ENCODE data around the gene FICD. TPM values are rescaled to one million over a fixed set of nuclear protein-coding genes. Genes with fewer than 3 reads are reported as not detected.

Gene FICD
- total RNA-seq (10 to 100 TPM in 1 of 2 donors, 1 to 10 TPM in 1; 4.8 to 17.1 TPM), polyA plus RNA-seq (1 to 10 TPM; 3.5 to 9.3 TPM)
- long read RNA-seq, donor 1 = 0 reads
- long read RNA-seq, donor 2, partial matches to known transcripts = 7 of 7 reads
- long read RNA-seq, donor 2, other reads (novel, unspliced or antisense) = 0 of 7 reads
- long read RNA-seq, donor 3, partial matches to known transcripts = 0 of 1 reads
- long read RNA-seq, donor 3, other reads (novel, unspliced or antisense) = 0 of 1 reads
- long read RNA-seq, donor 4 = 0 reads
- long read RNA-seq, donor 5 = 0 reads

- Histone ChIP-seq H3K27ac (ENCODE audit: low read depth in 1 of 2, low read length in 1 of 2) (peak within 1 kb of the TSS; percentile 58 to 82), H3K27me3 (ENCODE audit: control insufficient read depth in 3 of 3, insufficient read depth in 3 of 3, low read length in 2 of 3) (no peaks in the 10 kb centered on the region), H3K9me3 (ENCODE audit: control insufficient read depth in 4 of 4, insufficient read depth in 3 of 4, low read length in 3 of 4) (no peaks in the 10 kb centered on the region), H3K36me3 (ENCODE audit: control insufficient read depth in 4 of 4, insufficient read depth in 4 of 4, low read length in 4 of 4) (peaks cover 0 to 26% (median 6%) of the 10 kb centered on the region in 4 donors), H3K4me1 (ENCODE audit: control insufficient read depth in 5 of 5, insufficient read depth in 5 of 5, low read length in 5 of 5) (peaks cover 0 to 6% (median 3%) of the 10 kb centered on the region in 5 donors), H3K9ac (ENCODE audit: insufficient read depth in 1 of 2, low read length in 2 of 2) (peak within 1 kb of the TSS in 1 of 2 donors; percentile 28), H3K4me3 (peak within 1 kb of the TSS; percentile 89)
- WGBS, 2 donors = 0 to 1% methylated on average over 61 to 67 of the region's 67 CpGs
- ATAC-seq (ENCODE audit: insufficient read depth, low FRiP score) (peak; percentile 96), DNase-seq (peak; percentile 99)
- TF ChIP-seq CTCF (IDR thresholded peaks at IDR 0.05; ENCODE audit: control extremely low read depth, extremely low read depth) = no peak
These were observed at the start of gene FICD for GRCh38 chr12:108514973-108515814. TSS of gene FICD (plus strand) at chr12:108515277. CDS start at chr12:108516973, 1,696 bp downstream.

- peaks cover 0 to 3% (median 0%) of the 10 kb centered on the region in 3 donors for H3K27me3 ChIP-seq (ENCODE audit: control insufficient read depth in 3 of 3, insufficient read depth in 3 of 3, low read length in 2 of 3)
- DNase-seq (no peak), ATAC-seq (ENCODE audit: insufficient read depth, low FRiP score) (no peak)
- H3K9me3 ChIP-seq (ENCODE audit: control insufficient read depth in 4 of 4, insufficient read depth in 3 of 4, low read length in 3 of 4) = peaks cover 0 to 2% (median 0%) of the 10 kb centered on the region in 4 donors
- H3K9ac ChIP-seq (ENCODE audit: insufficient read depth in 1 of 2, low read length in 2 of 2) = no peak overlapping the region
- no peak overlapping the region for H3K27ac ChIP-seq (ENCODE audit: low read depth in 1 of 2, low read length in 1 of 2)
- TF ChIP-seq CTCF (IDR thresholded peaks at IDR 0.05; ENCODE audit: control extremely low read depth, extremely low read depth) = no peak
- no peak overlapping the region for H3K4me3 ChIP-seq
- WGBS, 2 donors = 66 to 69% methylated on average over 3 of the region's 3 CpGs
- no peaks in the 10 kb centered on the region for H3K4me1 ChIP-seq (ENCODE audit: control insufficient read depth in 5 of 5, insufficient read depth in 5 of 5, low read length in 5 of 5)
- H3K36me3 ChIP-seq (ENCODE audit: control insufficient read depth in 4 of 4, insufficient read depth in 4 of 4, low read length in 4 of 4) = no peaks in the 10 kb centered on the region
These were observed 49.7 kb upstream of the FICD start for GRCh38 chr12:108465417-108465816.

GRCh38 chr12:108468196-108468968 is 46.7 kb upstream of the FICD start:
- WGBS, 2 donors = 57 to 76% methylated on average over 4 to 5 of the region's 6 CpGs
- no peaks in the 10 kb centered on the region for H3K27me3 ChIP-seq (ENCODE audit: control insufficient read depth in 3 of 3, insufficient read depth in 3 of 3, low read length in 2 of 3)
- H3K4me1 ChIP-seq (ENCODE audit: control insufficient read depth in 5 of 5, insufficient read depth in 5 of 5, low read length in 5 of 5) = no peaks in the 10 kb centered on the region
- H3K27ac ChIP-seq (ENCODE audit: low read depth in 1 of 2, low read length in 1 of 2) = no peak overlapping the region
- H3K36me3 ChIP-seq (ENCODE audit: control insufficient read depth in 4 of 4, insufficient read depth in 4 of 4, low read length in 4 of 4) = no peaks in the 10 kb centered on the region
- no peak overlapping the region for H3K9ac ChIP-seq (ENCODE audit: insufficient read depth in 1 of 2, low read length in 2 of 2)
- no peak overlapping the region for H3K4me3 ChIP-seq
- ATAC-seq (ENCODE audit: insufficient read depth, low FRiP score) = no peak
- H3K9me3 ChIP-seq (ENCODE audit: control insufficient read depth in 4 of 4, insufficient read depth in 3 of 4, low read length in 3 of 4) = no peaks in the 10 kb centered on the region
- DNase-seq = peak; percentile 37 to 78 (median 77)
- TF ChIP-seq CTCF (IDR thresholded peaks at IDR 0.05; ENCODE audit: control extremely low read depth, extremely low read depth) = no peak
